Activated T-helper 17 cell treated with anti-CD3 and anti-CD28 coated beads, Interleukin-2, amount 50 U/mL, for 72 hours (primary cell): ENCODE data around the gene VPS9D1. TPM values are rescaled to one million over a fixed set of nuclear protein-coding genes. Genes with fewer than 3 reads are reported as not detected.

Experiments
- ATAC-seq: fragments of 150-1000 bp; cut with Tn5 transposase; replicated peaks from 2 replicates; pipeline ENCODE4 v1.10.0; 2021; ENCODE audit warnings: mild to moderate bottlenecking, moderate library complexity
- H3K27ac Mint-ChIP-seq: one replicate; pipeline ENCODE4 v1.8.0; 2022; ENCODE audit warnings: mixed read lengths
- H3K27me3 Mint-ChIP-seq: one replicate; pipeline ENCODE4 v1.8.0; 2022; ENCODE audit warnings: mixed read lengths
- H3K36me3 Mint-ChIP-seq: one replicate; pipeline ENCODE4 v1.8.0; 2022; ENCODE audit warnings: low read depth, mild to moderate bottlenecking, mixed read lengths
- H3K4me1 Mint-ChIP-seq: one replicate; pipeline ENCODE4 v1.8.0; 2022; ENCODE audit warnings: mixed read lengths
- H3K4me3 Mint-ChIP-seq: one replicate; pipeline ENCODE4 v1.8.0; 2022; ENCODE audit warnings: mild to moderate bottlenecking, mixed read lengths
- H3K9me3 Mint-ChIP-seq: one replicate; pipeline ENCODE4 v1.8.0; 2022; ENCODE audit warnings: mixed read lengths
- total RNA-seq, 2 donors: library from RNA; stranded (reverse); gene quantifications; one replicate each; pipeline ENCODE4 v1.2.3, GENCODE V29; 2022

Gene VPS9D1
- total RNA-seq, 2 donors from 2014 or later, result 1.7 to 4.1 TPM

- H3K4me1 Mint-ChIP-seq, result peaks cover 6% of the 10 kb centered on the region
- peak within 1 kb of the TSS; percentile 93 for H3K27ac Mint-ChIP-seq
- H3K27me3 Mint-ChIP-seq, result no peaks in the 10 kb centered on the region
- H3K36me3 Mint-ChIP-seq, result peaks cover 67% of the 10 kb centered on the region
- no peaks in the 10 kb centered on the region for H3K9me3 Mint-ChIP-seq
- ATAC-seq, result peak; percentile 95
- peak within 1 kb of the TSS; percentile 94 for H3K4me3 Mint-ChIP-seq
These were observed 63.1 kb downstream of the VPS9D1 start, which contains the start of the genes CHMP1A and SPATA33 for GRCh38 chr16:89657442-89658220. CHMP1A (minus strand) TSS chr16:89657708; CDS start chr16:89657588, 120 bp downstream. SPATA33 (plus strand) TSS chr16:89657836; CDS start chr16:89657912, 76 bp downstream.

Other genes with a start within 250 kb of the VPS9D1 start
- 100 to 1,000 TPM; 166 to 178 TPM for gene ANKRD11, start 230.3 kb downstream of the VPS9D1 start, total RNA-seq
- 100 to 1,000 TPM; 115 to 135 TPM for gene SPG7, start 212.5 kb downstream of the VPS9D1 start, total RNA-seq
- gene RPL13, start 160.2 kb downstream of the VPS9D1 start, total RNA-seq, result 1,000 to 10,000 TPM; 2,683 to 3,154 TPM
- gene CPNE7, start 145.1 kb downstream of the VPS9D1 start, total RNA-seq, result 10 to 100 TPM; 11.1 to 44.7 TPM
- gene DPEP1, start 107.3 kb downstream of the VPS9D1 start, total RNA-seq, result not detected
- gene CHMP1A, start 63.2 kb downstream of the VPS9D1 start, total RNA-seq, result 10 to 100 TPM; 63.8 to 95.6 TPM
- 10 to 100 TPM; 13.3 to 21.5 TPM for gene SPATA33, start 63.1 kb downstream of the VPS9D1 start, total RNA-seq
- 10 to 100 TPM; 81.1 to 98.8 TPM for gene CDK10, start 34.2 kb downstream of the VPS9D1 start, total RNA-seq
- gene SPATA2L, start 19.2 kb downstream of the VPS9D1 start, total RNA-seq, result 1 to 10 TPM; 4.4 to 5.0 TPM
- gene ZNF276, start 639 bp upstream of the VPS9D1 start, total RNA-seq, result 10 to 100 TPM; 24.7 to 31.1 TPM
- 100 to 1,000 TPM; 115 to 131 TPM for gene FANCA, start 95.7 kb upstream of the VPS9D1 start, total RNA-seq
- gene SPIRE2, start 107.6 kb upstream of the VPS9D1 start, total RNA-seq, result 1 to 10 TPM; 4.3 to 4.8 TPM
- gene TCF25, start 152.7 kb upstream of the VPS9D1 start, total RNA-seq, result 100 to 1,000 TPM; 181 to 195 TPM
- gene MC1R, start 198.0 kb upstream of the VPS9D1 start, total RNA-seq, result 1 to 10 TPM; 7.5 to 7.6 TPM
- 1 to 10 TPM in 1 of 2 donors, under 1 TPM in 1; 0.74 to 9.7 TPM for gene TUBB3, start 202.4 kb upstream of the VPS9D1 start, total RNA-seq
- 10 to 100 TPM in 1 of 2 donors, 1 to 10 TPM in 1; 9.3 to 11.1 TPM for gene DEF8, start 227.9 kb upstream of the VPS9D1 start, total RNA-seq